ENCODE data around the gene MT1HL1. TPM values are rescaled to one million over a fixed set of nuclear protein-coding genes. Genes with fewer than 3 reads are reported as not detected.

MT1HL1 gene
- polyA plus RNA-seq, 1 of the 3 experiments (the other 2 are of a cell fraction) = not detected

- no peak for TF ChIP-seq EZH2phosphoT487 (IDR thresholded peaks at IDR 0.05; ENCODE audit: borderline replicate concordance, low read depth)
These were observed 40.3 kb downstream of the MT1HL1 start (continued) for GRCh38 chr1:236963920-236964319.

- Histone ChIP-seq H3K4me3 (ENCODE audit: low read depth in 2 of 2, low read length in 1 of 2) (no peak overlapping the region), H3K4me1 (ENCODE audit: control insufficient read depth in 1 of 2, insufficient read depth in 2 of 2, low read depth in 1 of 2, low read length in 1 of 2) (no peaks in the 10 kb centered on the region), H3K9me3 (no peaks in the 10 kb centered on the region), H3K4me2 (no peak overlapping the region), H3F3A (replicated peaks; ENCODE audit: insufficient read depth) (no peaks in the 10 kb centered on the region), H3K27ac (ENCODE audit: low read depth in 2 of 2, low read length in 1 of 2) (no peak overlapping the region), H3K9me2 (no peaks in the 10 kb centered on the region), H3K79me2 (ENCODE audit: insufficient read depth) (no peaks in the 10 kb centered on the region), H4K20me1 (ENCODE audit: insufficient read depth) (no peaks in the 10 kb centered on the region), H3K9ac (no peak overlapping the region), H3K36me3 (replicated peaks in 1 of 2; ENCODE audit: control insufficient read depth in 1 of 2, insufficient read depth in 2 of 2, low read length in 1 of 2) (no peaks in the 10 kb centered on the region), H3K27me3 (ENCODE audit: insufficient read depth) (no peaks in the 10 kb centered on the region), H2AFZ (ENCODE audit: low read depth) (no peak overlapping the region)
- ChIA-PET POLR2A (no interaction called here), CTCF (no interaction called here)
- 77% methylated on average over 2 of the region's 2 CpGs for WGBS (ENCODE audit: low lambda C conversion rate)
- TF ChIP-seq GATA2 (CRISPR knock-in tag; IDR thresholded peaks at IDR 0.05) (no peak), RCOR1 (IDR thresholded peaks at IDR 0.05; ENCODE audit: low read length) (no peak), MEF2A (IDR thresholded peaks at IDR 0.05; ENCODE audit: borderline replicate concordance, low read depth) (no peak), MAX (IDR thresholded peaks at IDR 0.05; ENCODE audit: low read depth) (no peak)
- DNase-seq = no peak
These were observed 45.1 kb downstream of the MT1HL1 start for GRCh38 chr1:236959112-236959511.

- Histone ChIP-seq H3K9me3 (no peaks in the 10 kb centered on the region), H3K79me2 (ENCODE audit: insufficient read depth) (no peaks in the 10 kb centered on the region), H4K20me1 (ENCODE audit: insufficient read depth) (no peaks in the 10 kb centered on the region), H2AFZ (ENCODE audit: low read depth) (no peak overlapping the region), H3K36me3 (replicated peaks in 1 of 2; ENCODE audit: control insufficient read depth in 1 of 2, insufficient read depth in 2 of 2, low read length in 1 of 2) (no peaks in the 10 kb centered on the region), H3K9ac (no peak overlapping the region), H3K4me3 (ENCODE audit: low read depth in 2 of 2, low read length in 1 of 2) (no peak overlapping the region), H3K4me1 (ENCODE audit: control insufficient read depth in 1 of 2, insufficient read depth in 2 of 2, low read depth in 1 of 2, low read length in 1 of 2) (no peaks in the 10 kb centered on the region; a peak in 1 of 4 replicates), H3K9me2 (no peaks in the 10 kb centered on the region), H3K27ac (ENCODE audit: low read depth in 2 of 2, low read length in 1 of 2) (no peak overlapping the region), H3K4me2 (no peak overlapping the region), H3F3A (replicated peaks; ENCODE audit: insufficient read depth) (no peaks in the 10 kb centered on the region), H3K27me3 (ENCODE audit: insufficient read depth) (no peaks in the 10 kb centered on the region)
- ChIA-PET POLR2A (no interaction called here), CTCF (interaction anchor here (1.3 kb wide), 1 partner anchor 18 kb away, joined by 3 read pairs; no protein-coding TSS in a partner anchor)
- no peak for DNase-seq
- 44% methylated on average over 5 of the region's 5 CpGs for WGBS (ENCODE audit: low lambda C conversion rate)
- TF ChIP-seq FOSL2 (IDR thresholded peaks at IDR 0.05; ENCODE audit: borderline replicate concordance, low read depth) (no peak), ZBTB33 (IDR thresholded peaks at IDR 0.05; ENCODE audit: borderline replicate concordance, low read depth) (no peak), NRF1 (IDR thresholded peaks at IDR 0.05; ENCODE audit: low read depth, low read length) (no peak), USF2 (IDR thresholded peaks at IDR 0.05; ENCODE audit: borderline replicate concordance, low read depth, low read length) (no peak), NFIC (IDR thresholded peaks at IDR 0.05; ENCODE audit: borderline replicate concordance) (no peak), EP300 (IDR thresholded peaks at IDR 0.05; ENCODE audit: borderline replicate concordance in 1 of 2, low read depth in 1 of 2, low read length in 1 of 2) (no peak), EZH2phosphoT487 (IDR thresholded peaks at IDR 0.05; ENCODE audit: borderline replicate concordance, low read depth) (no peak), USF1 (IDR thresholded peaks at IDR 0.05; ENCODE audit: borderline replicate concordance, low read depth) (no peak), YY1 (IDR thresholded peaks at IDR 0.05; ENCODE audit: low read depth) (no peak), RAD21 (IDR thresholded peaks at IDR 0.05; ENCODE audit: low read length) (no peak), FOXJ3 (CRISPR knock-in tag; IDR thresholded peaks at IDR 0.05) (no peak), PBX3 (IDR thresholded peaks at IDR 0.05) (no peak), TAF1 (IDR thresholded peaks at IDR 0.05; ENCODE audit: borderline replicate concordance, low read depth, low read length) (no peak), ELF1 (IDR thresholded peaks at IDR 0.05) (no peak), IRF3 (IDR thresholded peaks at IDR 0.05; ENCODE audit: low read depth, low read length) (no peak), MXI1 (IDR thresholded peaks at IDR 0.05; ENCODE audit: low read depth, low read length) (no peak), JUND (IDR thresholded peaks at IDR 0.05) (no peak), SMC3 (IDR thresholded peaks at IDR 0.05; ENCODE audit: low read depth, low read length) (no peak)
These were observed 47.0 kb downstream of the MT1HL1 start for GRCh38 chr1:236957235-236957634.
